NOMO-1 treated with dmso at 0.1 percent for 144 hours (cell line): ENCODE data around the gene PLXNA2.

Experiments
- DNase-seq: peaks from one replicate; lab custom pipeline; 2025; ENCODE audit not compliant: unreplicated experiment; lab: John Stamatoyannopoulos, UW

Gene PLXNA2

DNA sequence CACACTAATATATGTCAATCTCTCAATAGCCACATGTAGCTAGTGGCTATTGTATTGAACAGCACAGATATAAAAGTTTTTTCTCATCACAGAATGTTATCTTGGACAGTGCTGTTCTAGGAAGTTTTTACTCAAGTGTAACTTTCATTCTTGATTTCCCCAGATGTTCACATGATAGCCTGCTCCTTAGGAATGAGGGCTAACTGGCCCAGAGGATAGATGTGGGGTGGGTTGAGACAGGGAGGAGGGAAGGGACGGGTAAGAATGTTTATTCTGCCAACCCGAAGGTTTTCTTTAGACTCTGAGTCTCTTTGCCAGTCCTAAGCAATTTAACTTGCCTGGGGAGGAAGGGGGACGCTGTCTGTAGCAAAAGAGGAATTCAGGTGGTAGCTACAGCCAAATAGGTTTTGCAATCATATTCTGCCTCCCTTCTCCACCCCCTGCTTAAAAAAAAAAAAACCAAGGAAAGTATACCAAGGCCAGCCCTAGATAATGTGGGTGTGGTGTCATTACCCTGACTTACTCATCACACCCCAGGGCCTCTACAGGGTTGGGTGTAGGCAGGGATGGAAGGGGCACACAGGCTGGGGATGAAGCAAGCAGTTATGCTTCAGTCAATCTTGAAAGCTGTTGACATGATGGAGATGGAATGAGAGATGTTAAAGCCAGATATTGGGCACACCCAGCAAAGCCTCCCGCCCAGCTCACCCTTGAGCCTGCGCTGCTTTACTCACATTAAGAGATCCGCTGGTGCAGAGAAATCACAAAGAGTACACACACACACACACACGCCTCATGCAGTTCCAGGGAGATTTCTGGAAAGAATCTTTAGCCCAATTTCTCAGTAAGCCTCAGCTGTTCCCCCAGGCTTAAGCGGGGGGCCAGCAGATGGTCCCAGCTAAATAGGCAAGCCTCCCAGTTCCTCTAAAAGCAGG, 59.9 kb downstream of the PLXNA2 start:
- peak; percentile 92 for DNase-seq

DNA sequence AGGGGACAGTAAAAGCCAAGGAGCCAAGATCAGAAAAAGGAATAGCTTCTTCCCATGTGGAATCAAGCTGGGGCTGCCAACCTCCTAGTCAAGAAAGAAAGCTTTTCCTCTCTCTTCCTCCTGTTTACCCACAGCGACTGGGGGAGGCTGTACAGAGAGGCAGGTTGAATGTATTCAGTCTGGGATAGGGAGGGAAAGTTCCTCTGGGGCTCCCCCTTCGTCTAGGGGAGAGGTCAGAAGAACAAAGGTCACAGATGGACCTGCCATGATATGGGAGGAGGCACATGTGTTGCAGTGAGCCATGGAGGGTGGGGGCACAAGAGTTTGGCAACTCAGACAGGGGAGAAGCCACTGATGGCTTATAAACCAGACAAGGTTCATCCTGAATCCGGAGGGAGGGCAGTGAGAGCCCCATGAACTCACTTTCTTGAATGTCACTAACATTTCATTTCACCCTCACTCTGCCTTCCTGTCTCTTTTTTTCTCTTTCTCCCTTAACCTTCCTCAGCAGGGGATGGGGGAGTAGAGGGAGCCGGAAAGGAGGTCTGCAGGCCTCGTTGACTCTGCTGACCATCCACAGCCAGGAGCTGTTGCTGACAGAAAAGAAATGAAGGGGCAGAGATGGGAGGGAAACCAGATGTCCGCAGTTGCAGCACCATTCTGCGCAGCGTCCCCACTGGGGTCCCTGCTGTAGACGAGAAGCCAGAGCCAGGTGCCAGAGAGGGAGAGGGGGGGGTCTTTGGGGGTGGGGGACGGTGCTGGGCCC, 61.1 kb downstream of the PLXNA2 start:
- no peak for DNase-seq

DNA sequence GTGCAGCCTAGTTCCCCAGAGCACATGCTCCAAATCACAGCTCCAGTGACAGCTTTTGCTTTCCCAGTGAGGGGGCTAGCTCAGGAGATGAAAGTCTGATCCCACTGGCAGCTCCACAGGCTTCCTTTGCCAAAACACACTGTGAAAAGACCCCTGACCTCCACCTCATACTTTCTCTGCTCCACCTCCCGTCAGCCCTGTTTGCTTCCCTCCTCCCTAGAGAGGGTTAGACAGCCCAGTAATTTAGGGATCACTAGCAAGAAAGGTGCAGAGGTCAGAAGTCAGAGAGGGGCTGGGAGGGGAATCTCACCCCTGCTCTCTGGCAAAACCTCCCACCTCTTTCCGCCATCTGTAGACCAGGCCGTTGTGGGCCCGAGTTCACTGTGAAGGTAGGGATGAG, 62.8 kb downstream of the PLXNA2 start:
- no peak for DNase-seq

DNA sequence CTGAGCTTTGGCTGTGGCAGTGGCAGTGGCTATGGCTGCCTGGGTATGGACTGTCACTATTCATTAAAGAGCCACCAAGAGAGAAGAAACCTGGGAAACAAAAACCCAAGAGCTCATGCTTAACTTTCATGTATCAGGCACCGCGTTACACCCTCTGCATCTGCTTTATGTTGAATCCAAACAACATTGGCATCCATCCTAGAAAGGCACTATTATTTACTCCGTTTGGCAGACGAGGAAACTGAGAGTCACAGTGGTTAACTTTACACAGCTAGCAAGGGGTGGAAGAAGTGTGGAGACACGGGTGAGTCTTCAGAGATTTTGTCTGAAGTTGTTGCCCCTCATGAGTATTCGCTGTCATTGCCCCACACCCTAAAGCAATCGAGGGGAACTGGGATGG, 63.8 kb downstream of the PLXNA2 start:
- DNase-seq = no peak

DNA sequence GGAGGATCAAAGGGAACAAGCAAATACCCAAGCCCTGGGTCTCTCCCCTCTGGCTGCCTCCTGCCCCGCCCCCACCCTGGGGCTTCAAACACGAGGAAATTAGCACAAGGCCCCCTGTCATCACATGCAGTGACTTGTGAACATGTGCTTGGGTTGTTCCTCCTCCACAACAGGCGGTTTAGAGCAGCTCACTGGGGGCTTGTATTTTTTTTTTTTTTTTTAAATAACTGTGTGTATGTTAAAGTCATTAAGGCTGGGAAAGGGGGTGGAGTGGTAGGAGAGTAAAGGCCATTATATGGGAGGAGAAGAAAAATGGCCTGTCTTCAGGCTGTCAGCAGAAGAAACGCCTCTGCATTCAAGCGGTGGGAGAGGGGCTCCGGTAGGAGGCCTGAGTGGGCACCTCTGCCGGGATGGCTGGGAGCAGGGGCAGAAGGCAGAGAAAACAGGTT, 64.2 kb downstream of the PLXNA2 start:
- DNase-seq = no peak

DNA sequence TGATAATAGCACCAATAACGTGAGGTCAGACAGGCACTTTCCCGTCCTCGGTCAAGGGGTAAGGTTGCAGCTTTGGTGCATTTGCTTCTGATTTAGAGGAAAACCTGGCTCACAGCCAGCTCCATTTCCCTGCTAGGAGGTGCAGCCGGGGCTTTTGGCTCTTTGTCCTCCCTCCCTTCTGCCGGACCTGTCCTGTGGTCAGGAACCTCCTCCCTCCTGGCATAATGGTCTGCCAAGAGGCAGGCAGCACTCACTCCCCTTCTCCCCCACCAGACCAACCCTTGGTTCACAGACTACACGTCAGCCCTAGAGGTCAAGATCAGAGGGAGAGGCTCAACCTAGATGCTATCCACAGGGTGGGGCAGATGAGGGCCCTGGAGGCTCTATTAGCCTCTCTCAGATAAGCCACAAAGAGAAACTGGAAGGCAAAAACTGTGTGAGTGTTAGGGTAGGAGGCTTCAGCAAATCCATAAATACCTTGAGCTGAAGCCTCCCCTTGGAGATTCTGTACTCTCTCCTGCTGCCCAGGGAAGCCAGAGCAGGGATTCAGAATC, 64.8 kb downstream of the PLXNA2 start:
- no peak for DNase-seq

DNA sequence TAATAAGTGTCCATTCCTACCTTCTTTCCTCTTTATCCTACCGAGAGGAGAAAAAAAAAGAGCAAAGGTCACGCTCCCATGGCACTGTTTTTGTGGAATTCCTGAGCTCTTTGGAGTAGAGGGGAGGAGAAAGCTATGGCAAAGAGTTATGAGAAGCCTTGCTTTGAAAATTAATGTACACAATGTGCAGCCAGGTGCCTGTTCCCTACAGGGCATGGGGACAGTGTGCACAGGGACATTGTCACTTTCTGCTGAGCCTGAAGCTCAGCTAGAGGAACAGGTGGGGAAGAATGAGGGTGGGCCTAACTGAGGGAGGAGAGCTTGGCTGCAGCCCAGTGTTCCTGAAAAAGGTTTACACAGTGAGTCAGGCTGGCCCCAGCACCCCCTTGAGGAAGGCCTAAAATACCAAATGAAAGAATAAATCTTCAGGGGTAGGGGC, 66.1 kb downstream of the PLXNA2 start:
- DNase-seq = no peak

DNA sequence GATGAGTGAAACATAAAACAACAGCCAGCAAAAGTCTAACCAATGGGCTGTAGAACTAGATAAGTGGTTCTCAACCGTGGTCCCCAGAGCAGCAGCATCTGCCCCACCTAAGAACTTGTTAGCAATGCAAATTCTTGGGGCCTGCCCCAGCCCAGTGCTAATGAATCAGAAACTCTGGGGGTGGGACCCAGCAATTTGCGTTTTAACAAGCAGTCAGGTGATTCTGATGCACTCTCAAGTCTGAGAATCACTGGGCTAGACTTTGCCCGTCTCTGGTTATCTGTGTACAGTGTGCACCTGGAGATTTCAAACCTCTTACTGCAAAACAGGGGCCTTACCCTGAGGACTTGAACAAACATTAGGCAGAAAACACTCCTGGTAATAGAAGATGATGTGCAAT, 66.5 kb downstream of the PLXNA2 start:
- DNase-seq = no peak

DNA sequence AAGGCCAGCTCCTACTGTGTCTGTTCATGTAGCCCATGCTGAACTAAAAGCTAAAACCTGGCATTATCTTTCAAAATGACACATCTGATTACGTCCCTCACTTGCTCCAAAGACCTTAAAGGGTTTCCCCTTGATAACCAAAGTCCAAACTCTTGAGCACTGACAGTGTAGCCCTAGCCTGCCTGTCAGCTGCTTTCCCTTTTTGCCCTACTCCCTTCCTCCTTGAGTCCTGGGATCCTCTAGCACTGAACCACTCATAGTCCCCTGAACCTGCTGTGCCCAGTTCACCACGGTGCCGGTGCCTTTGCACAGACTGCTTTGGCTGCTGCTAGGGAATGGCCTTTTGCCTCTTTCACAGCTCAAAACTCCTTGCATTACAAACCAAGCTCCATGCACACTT, 67.5 kb downstream of the PLXNA2 start:
- DNase-seq = no peak

DNA sequence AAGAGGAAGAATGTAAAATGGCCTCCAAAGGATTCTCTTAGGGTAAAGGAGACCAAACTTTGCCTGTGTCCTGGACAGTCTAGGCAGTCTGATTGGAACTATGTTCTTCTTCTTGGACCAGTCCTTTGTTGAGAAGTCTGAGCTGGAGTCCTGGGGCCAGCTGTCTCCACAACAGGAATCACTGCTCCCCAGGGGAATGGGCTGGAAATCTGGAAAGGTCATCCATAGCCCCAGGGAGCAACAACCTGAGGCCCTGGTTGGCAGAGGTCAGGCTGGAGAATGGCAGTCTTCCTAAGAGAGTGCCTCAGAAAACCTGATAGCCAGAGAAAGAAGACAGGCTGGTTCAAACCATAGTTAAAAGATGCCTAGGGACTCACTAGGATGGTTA, 68.7 kb downstream of the PLXNA2 start:
- no peak for DNase-seq

DNA sequence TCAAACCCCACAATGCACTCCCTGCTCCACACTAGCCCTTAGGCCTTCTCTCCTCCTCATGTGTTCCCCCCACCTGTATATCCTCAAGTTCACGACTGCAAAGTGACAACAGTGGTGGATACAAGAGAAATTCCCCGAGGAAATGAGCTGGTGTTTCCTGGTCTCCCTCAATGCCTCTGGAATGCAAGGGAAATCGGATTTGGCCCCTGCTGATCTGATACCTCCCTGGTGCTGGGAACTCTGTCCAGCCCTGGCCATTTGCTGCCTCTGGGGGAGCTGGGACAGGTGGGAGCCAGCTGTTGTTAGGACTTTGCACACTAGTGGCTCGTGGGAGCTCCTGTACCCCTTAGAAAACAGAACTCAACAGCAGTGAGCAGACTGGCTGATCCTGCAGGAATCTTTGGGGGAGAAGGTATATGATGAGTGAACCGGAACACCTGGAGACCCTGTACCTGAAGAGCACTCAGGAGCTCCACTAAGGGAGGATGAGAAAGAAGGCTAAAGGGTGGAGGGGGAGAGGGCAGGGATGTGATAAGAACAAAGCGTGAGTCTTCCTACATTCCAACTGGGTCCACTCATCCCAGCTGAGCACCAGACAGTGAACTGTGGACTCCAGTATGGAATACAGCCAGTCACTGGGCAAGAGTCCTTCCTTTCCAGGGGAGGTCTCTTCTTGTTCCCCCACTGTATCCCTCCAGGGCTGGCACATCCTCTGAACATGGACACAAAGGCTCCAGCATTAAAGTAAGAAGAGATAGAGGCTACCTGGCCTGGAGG, 69.3 kb downstream of the PLXNA2 start:
- DNase-seq = no peak

DNA sequence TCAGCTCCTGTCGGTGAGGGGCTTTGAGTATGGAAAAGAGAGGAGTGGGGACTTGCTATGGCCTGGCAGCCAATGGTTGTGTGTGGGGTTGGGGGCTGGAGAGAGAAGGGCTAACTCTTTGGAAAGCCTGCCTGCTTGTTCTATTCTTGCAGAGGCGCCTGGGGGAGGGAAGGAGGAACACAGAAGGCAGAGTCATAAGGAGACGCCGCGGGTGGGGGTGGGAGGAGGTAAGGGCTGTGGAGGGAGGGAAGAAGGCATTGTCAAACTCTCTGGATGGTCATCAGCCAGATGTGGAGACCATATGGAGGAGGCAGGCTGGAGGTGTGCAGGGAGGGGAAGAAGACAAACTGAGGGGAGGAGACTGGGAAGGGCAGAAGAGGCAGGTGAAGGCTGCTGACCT, 70.0 kb downstream of the PLXNA2 start:
- no peak for DNase-seq

DNA sequence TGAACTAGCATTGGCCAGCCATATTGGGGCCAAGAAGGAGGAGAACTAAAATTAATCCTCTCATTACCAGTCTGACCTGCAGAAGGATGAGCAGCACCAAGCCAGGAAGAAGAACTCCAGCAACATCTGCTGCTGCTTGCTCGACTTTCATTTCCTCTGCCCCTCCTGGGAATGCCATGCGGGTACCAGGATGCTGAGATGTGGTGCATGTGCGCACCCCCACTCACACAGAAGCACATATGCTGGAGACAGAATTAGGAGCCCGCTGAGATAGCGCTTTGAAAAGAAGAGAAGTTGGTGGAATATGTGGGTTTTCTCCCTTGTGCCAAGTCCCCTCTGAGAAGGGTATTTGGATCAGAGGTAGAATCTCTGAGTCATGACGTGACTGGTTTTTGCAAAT, 70.4 kb downstream of the PLXNA2 start:
- DNase-seq = no peak

DNA sequence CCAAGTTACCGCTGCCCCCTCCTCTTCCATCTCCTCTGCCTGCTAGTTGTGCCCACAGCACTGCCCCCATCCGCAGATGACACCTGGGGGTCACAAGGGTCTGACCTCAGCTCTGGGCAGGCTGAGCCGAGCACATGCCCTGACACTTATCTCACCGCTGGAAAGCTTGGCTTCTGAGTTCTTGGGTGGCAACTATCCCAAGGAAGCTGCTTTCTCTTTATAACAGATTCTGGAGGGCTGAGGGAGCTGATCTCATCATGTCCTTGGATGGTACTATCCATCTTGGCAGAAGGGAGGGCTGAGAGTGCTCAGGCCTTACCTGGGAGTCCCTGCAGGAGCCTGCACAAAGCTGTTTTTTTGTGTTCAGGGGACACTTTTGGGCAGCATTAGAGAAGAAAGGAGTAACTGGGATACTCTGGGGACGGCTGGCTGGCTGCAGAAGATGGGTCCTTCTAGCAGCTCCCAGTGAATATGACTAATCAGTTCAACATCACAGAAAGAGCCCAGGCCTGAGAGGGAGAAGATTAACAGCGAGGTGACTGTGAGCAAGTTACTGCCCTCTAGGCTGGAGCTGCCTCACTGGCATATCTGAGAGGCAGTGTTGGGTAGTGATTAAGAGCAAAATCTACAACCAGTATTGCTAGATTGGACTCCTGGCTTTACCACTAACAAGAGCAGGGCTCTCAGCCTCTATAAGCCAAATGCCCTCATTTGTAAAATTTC, 71.6 kb downstream of the PLXNA2 start:
- no peak for DNase-seq

DNA sequence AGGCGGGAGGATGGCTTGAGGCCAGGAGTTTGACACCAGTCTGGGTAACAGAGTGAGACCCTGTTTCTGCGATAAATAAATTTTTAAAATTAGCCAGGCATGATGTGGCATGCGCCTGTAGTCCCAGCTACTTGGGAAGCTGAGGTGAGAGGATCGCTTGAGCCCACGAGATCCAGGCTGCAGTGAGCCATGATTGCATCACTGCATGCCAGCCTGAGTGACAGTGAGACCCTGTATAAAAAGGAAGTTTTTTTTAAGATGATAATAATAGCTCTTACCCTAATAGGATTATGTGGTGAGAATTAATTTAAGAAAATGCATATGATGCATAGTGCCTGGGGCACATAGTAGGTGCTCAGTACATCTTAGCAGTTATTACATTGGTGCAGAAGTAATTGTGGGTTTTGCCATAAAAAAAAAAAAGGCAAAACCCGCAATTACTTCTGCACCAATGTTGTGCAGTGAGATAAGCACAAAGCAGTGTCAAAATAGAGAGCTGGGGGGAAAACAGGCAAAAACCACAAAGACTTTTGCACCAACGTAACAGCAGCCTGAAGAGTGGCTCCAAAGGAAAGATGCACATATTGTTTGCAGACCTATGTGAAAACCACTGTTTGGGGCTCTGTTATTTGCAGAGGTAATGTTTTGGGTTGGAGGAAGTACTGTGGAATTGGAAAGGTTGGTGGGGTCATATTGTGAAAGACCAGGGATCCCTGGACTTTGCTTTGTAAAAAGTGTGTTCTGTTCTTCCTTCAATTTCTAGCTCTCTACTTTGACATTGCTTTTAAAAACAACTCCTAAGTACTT, 72.4 kb downstream of the PLXNA2 start:
- no peak for DNase-seq

DNA sequence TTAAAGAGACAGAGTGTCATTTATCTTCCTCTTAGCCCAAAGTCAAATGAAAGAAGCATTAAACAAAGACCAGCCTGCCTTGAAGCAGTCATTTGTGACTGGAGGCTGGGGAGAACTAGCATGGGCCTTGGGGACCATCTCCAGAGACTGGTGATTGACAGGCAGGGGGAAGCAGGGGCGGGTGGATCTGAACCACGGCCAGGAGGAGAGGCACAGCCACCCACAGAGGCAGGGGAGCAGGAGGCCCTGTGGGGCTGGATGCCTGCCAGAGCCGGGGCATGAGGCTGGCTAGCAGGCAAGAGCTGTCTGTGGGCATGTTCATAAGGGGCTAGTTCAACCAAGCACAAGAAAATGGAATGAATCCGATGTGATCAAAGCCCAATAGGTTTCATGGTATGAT, 73.9 kb downstream of the PLXNA2 start:
- DNase-seq = no peak

DNA sequence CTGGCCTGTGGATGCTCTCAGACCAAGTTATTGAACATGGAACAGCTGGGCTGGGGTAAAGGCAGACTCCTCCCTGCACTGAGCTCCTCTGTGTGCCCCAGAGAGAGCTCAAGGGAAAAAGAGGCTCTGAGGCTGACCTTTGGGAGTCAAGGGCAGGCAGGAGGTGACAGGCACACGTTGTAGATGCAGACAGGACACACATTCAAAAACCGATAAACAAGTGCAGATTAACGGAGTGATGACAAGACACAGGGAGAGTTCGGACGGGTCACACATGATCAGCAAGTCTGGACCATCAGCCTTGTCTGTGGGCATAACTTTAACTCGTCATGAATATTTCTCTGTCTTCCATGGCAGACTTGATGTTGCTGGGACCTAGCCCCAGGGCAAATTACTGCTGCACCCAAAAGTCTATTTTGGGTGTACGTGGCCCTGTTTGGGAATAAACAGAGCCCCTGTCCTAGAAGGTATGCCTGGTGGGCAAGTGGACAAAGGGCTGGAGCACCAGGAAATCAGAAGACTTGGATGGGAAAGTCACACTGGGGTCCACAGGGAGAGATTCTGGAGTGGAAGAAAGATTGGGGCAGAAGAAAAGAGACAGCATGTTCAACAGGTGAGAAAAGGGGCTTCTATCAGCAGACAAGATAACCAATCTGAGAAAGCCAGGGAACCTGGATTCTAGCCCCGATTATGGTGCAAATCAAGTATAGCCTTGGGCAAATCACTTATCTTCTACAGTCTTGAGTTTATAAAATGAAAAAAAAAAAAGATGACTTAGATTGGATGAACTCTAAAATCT, 74.9 kb downstream of the PLXNA2 start:
- DNase-seq = no peak

DNA sequence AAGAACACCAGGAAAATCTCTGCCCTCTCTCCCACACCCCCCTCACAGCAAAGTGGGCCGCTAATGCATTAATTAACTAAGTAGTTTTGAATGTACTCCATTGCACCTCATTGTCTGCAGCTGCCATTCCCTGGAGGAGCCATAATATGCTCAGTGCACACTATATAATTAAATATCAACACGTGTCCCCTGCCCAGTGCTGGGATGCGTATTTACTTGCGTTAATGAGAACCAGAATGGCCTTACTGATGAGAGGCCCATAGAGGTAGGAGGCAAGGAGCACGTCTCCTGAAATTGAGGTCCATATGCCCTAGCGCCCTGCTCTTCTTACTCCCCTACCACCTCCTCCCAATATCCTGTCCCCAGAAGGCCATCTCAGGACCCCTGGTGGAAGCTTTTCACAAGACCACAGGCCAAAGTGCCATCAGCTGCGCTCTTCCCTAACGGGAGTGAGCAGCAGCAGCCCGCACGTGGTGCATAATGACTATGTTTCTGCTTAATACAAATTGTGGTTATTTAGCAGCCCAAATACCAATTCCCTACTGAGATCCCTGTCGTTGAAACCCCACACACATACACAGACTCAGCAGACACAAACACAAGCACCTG, 76.8 kb downstream of the PLXNA2 start:
- DNase-seq = no peak
